ENCODE data around the gene GLYATL3. TPM values are rescaled to one million over a fixed set of nuclear protein-coding genes. Genes with fewer than 3 reads are reported as not detected.

The GLYATL3 gene
- total and polyA plus RNA-seq, 4 experiments from 2014 or later, result not detected

DNA sequence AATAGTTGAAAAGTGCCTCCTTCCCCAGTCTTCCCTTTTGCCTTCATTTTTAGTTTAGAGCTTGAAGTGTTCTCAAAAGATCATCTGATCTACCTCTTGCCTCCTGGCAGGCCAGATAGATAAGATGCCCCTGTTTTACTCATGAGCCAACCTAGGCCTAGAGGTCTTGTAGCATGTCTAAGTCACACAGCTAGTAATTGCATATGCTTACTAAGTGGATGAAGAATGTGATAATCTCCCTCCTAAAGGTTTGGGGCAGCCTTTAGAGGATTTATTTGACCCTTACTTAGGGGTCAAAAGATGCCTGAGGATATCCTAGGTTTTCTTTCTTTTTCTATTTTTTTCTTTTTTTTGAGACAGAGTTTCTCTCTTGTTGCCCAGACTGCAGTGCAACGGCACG lies 52.9 kb downstream of the GLYATL3 start:
- intact Hi-C loops (cut with micrococcal nuclease), result no loop called here
- Histone ChIP-seq H3K9me3 (ENCODE audit: control insufficient read depth in 1 of 2, low read length in 2 of 2) (no peaks in the 10 kb centered on the region), H3K4me3 (ENCODE audit: low read length in 2 of 2) (no peak overlapping the region), H3K36me3 (ENCODE audit: insufficient read depth, low read length) (no peaks in the 10 kb centered on the region), H3K27me3 (ENCODE audit: insufficient read depth, low read length) (no peaks in the 10 kb centered on the region), H3K4me1 (ENCODE audit: insufficient read depth, low read length) (peaks cover 17% of the 10 kb centered on the region), H3K27ac (ENCODE audit: low read depth, low read length) (no peak overlapping the region)
- Mint-ChIP-seq H3K27ac (no peak overlapping the region), H3K4me1 (peaks cover 9 to 18% (median 15%) of the 10 kb centered on the region in 4 donors), H3K9me3 (peaks cover 0 to 2% (median 0%) of the 10 kb centered on the region in 8 donors), H3K27me3 (peaks cover 7 to 26% of the 10 kb centered on the region in 2 donors), H3K4me3 (peak overlapping the region in 4 of 8 donors; percentile 17 to 62 (median 36)), H3K36me3 (no peaks in the 10 kb centered on the region)
- ChIA-PET POLR2A (ENCODE audit: partially characterized antibody) (no interaction called here), CTCF (ENCODE audit: partially characterized antibody) (interaction anchor here (1.6 kb wide), 1 partner anchor 9 kb away, joined by 4 read pairs; no protein-coding TSS in a partner anchor)
- no peak for DNase-seq

DNA sequence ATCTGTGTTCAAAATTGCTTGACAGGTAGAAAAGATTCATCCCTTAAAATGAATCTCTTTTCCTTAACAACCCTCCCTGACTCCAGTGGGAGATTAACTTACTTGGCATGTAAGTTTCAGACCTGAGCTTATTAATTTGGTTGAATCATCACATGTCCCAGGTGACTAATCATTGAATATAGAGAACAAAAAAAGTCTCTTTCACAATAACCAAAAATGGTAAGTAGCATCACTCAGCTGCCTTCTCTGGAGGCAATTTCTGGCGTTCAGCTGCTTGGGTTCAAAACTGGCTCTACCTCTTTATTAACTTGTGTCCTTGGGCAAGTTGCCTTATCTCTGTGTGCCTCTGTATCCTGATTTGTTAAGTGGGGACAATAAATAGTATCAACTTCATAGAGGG lies 53.7 kb downstream of the GLYATL3 start:
- H3K4me3 ChIP-seq (ENCODE audit: low read length in 2 of 2), result no peak overlapping the region
- no peaks in the 10 kb centered on the region for H3K9me3 ChIP-seq (ENCODE audit: control insufficient read depth in 1 of 2, low read length in 2 of 2)
- H3K27ac Mint-ChIP-seq, result no peak overlapping the region
- H3K4me1 Mint-ChIP-seq, result peaks cover 9 to 18% (median 15%) of the 10 kb centered on the region in 4 donors
- H3K36me3 Mint-ChIP-seq, result no peaks in the 10 kb centered on the region
- no peaks in the 10 kb centered on the region for H3K36me3 ChIP-seq (ENCODE audit: insufficient read depth, low read length)
- H3K27me3 Mint-ChIP-seq, result peaks cover 9 to 26% of the 10 kb centered on the region in 2 donors
- peaks cover 17% of the 10 kb centered on the region for H3K4me1 ChIP-seq (ENCODE audit: insufficient read depth, low read length)
- ChIA-PET POLR2A (ENCODE audit: partially characterized antibody) (no interaction called here), CTCF (ENCODE audit: partially characterized antibody) (no interaction called here)
- H3K9me3 Mint-ChIP-seq, result peaks cover 0 to 2% (median 0%) of the 10 kb centered on the region in 8 donors
- no peak overlapping the region for H3K4me3 Mint-ChIP-seq
- H3K27ac ChIP-seq (ENCODE audit: low read depth, low read length), result no peak overlapping the region
- no peaks in the 10 kb centered on the region for H3K27me3 ChIP-seq (ENCODE audit: insufficient read depth, low read length)
- DNase-seq, result no peak
- intact Hi-C loops (cut with micrococcal nuclease), result no loop called here

DNA sequence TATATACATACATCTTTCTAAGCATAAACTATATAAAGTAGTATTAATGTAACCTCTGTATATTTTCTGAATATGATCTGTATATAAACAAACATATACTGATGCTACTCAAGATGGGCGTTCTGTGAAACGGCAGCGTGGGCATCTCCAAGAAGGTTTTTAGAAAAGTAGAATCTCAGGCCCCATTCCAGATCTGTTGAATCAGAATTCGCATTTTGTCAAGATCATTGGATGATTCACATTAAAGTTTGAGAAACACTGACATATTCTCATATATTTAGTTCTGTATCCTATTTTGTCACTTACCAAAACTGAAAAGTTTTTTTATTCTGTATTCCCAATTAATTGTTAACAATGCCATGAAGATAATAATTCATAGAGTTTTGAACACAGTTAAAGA lies 56.2 kb downstream of the GLYATL3 start:
- Histone ChIP-seq H3K27ac (ENCODE audit: low read depth, low read length) (no peak overlapping the region), H3K4me3 (ENCODE audit: low read length in 2 of 2) (no peak overlapping the region), H3K4me1 (ENCODE audit: insufficient read depth, low read length) (peaks cover 9% of the 10 kb centered on the region), H3K36me3 (ENCODE audit: insufficient read depth, low read length) (no peaks in the 10 kb centered on the region), H3K9me3 (ENCODE audit: control insufficient read depth in 1 of 2, low read length in 2 of 2) (no peaks in the 10 kb centered on the region), H3K27me3 (ENCODE audit: insufficient read depth, low read length) (no peaks in the 10 kb centered on the region)
- no peaks in the 10 kb centered on the region for H3K9me3 Mint-ChIP-seq
- H3K36me3 Mint-ChIP-seq, result no peaks in the 10 kb centered on the region
- ChIA-PET POLR2A (ENCODE audit: partially characterized antibody) (no interaction called here), CTCF (ENCODE audit: partially characterized antibody) (no interaction called here)
- H3K4me3 Mint-ChIP-seq, result no peak overlapping the region
- peaks cover 3 to 15% of the 10 kb centered on the region in 2 donors for H3K27me3 Mint-ChIP-seq
- no peak for DNase-seq
- intact Hi-C loops (cut with micrococcal nuclease), result no loop called here
- peaks cover 6 to 10% (median 9%) of the 10 kb centered on the region in 4 donors for H3K4me1 Mint-ChIP-seq
- H3K27ac Mint-ChIP-seq, result no peak overlapping the region

DNA sequence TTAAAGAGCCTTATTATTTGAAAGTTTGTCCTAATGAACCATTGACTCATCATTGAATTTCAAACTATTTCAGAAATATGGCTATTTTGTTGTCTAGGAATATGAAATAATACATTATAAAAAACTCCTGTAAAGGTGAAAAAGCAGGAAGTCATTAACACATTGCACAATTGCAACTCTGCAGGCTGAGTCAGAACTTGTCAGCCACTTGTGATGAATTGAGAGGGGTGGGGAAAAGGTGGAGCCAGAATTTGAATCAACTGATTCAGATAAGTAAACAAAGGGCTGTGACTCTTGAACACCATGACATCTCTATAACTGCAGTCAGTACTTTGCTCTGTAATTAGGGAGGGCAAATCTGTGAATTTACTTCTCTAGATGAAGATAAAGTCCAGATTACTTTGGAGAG lies 56.7 kb downstream of the GLYATL3 start:
- DNase-seq, result no peak
- Mint-ChIP-seq H3K27ac (no peak overlapping the region), H3K4me3 (no peak overlapping the region), H3K4me1 (peaks cover 5 to 6% (median 5%) of the 10 kb centered on the region in 4 donors), H3K36me3 (no peaks in the 10 kb centered on the region), H3K27me3 (peaks cover 3 to 14% of the 10 kb centered on the region in 2 donors), H3K9me3 (no peaks in the 10 kb centered on the region)
- Histone ChIP-seq H3K27ac (ENCODE audit: low read depth, low read length) (no peak overlapping the region), H3K27me3 (ENCODE audit: insufficient read depth, low read length) (no peaks in the 10 kb centered on the region), H3K4me3 (ENCODE audit: low read length in 2 of 2) (no peak overlapping the region), H3K4me1 (ENCODE audit: insufficient read depth, low read length) (peaks cover 4% of the 10 kb centered on the region), H3K9me3 (ENCODE audit: control insufficient read depth in 1 of 2, low read length in 2 of 2) (no peaks in the 10 kb centered on the region), H3K36me3 (ENCODE audit: insufficient read depth, low read length) (no peaks in the 10 kb centered on the region)
- ChIA-PET CTCF (ENCODE audit: partially characterized antibody) (no interaction called here), POLR2A (ENCODE audit: partially characterized antibody) (no interaction called here)
- intact Hi-C loops (cut with micrococcal nuclease), result no loop called here

DNA sequence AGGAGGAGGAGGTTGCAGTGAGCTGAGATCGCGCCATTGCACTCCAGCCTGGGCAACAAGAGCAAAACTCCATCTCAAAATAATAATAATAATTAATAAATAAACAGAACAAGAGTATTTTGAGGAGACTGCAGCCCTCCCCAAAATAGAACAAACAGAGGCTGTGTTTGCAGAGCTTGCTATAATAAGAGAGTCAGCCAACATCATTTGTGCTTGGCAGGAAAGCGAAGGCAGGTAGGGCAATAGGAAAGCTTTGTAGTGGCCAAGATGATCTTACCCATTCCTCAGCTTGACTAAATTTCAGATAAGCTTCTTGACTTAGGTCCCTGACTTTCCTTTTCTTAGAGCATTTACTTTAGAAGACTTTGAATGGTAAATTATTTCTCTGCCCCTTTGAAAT lies 57.5 kb downstream of the GLYATL3 start:
- no peak for DNase-seq
- no peak overlapping the region for H3K27ac ChIP-seq (ENCODE audit: low read depth, low read length)
- CTCF ChIA-PET (ENCODE audit: partially characterized antibody), result interaction anchor here (0.9 to 1.0 kb wide), 2 partner anchors 13 to 25 kb away, joined by 3 to 5 read pairs; no protein-coding TSS in a partner anchor
- peaks cover 3 to 9% of the 10 kb centered on the region in 2 donors for H3K27me3 Mint-ChIP-seq
- no peaks in the 10 kb centered on the region for H3K36me3 ChIP-seq (ENCODE audit: insufficient read depth, low read length)
- H3K4me1 ChIP-seq (ENCODE audit: insufficient read depth, low read length), result no peaks in the 10 kb centered on the region
- intact Hi-C loops (cut with micrococcal nuclease), result no loop called here
- H3K9me3 Mint-ChIP-seq, result no peaks in the 10 kb centered on the region
- no peaks in the 10 kb centered on the region for H3K27me3 ChIP-seq (ENCODE audit: insufficient read depth, low read length)
- POLR2A ChIA-PET (ENCODE audit: partially characterized antibody), result no interaction called here
- no peak overlapping the region for H3K4me3 Mint-ChIP-seq
- H3K36me3 Mint-ChIP-seq, result no peaks in the 10 kb centered on the region
- H3K9me3 ChIP-seq (ENCODE audit: control insufficient read depth in 1 of 2, low read length in 2 of 2), result no peaks in the 10 kb centered on the region
- no peaks in the 10 kb centered on the region for H3K4me1 Mint-ChIP-seq
- H3K4me3 ChIP-seq (ENCODE audit: low read length in 2 of 2), result no peak overlapping the region
- no peak overlapping the region for H3K27ac Mint-ChIP-seq

DNA sequence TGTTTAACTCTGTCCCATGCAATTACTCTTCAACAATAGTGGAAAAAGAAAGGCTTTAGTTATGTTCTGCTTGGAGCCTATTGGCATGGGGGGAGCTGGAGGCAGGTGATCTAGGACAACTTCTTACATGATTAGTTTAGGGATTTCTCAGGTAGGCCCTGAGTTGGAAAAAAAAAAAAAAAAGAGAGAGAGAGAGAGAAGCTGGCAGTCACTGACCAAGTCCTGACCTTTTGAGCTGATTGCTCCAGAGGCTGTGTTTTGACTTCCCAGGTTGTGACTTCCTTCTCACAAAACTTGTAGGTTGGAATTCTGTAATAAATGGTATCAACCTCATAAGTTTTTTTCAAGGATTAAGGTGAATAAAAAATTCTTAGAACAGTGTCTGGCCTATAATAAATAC lies 58.5 kb downstream of the GLYATL3 start:
- Histone ChIP-seq H3K4me1 (ENCODE audit: insufficient read depth, low read length) (no peaks in the 10 kb centered on the region), H3K9me3 (ENCODE audit: control insufficient read depth in 1 of 2, low read length in 2 of 2) (no peaks in the 10 kb centered on the region), H3K27ac (ENCODE audit: low read depth, low read length) (no peak overlapping the region), H3K36me3 (ENCODE audit: insufficient read depth, low read length) (no peaks in the 10 kb centered on the region), H3K27me3 (ENCODE audit: insufficient read depth, low read length) (no peaks in the 10 kb centered on the region), H3K4me3 (ENCODE audit: low read length in 2 of 2) (no peak overlapping the region)
- POLR2A ChIA-PET (ENCODE audit: partially characterized antibody), result no interaction called here
- no peak overlapping the region for H3K4me3 Mint-ChIP-seq
- H3K9me3 Mint-ChIP-seq, result no peaks in the 10 kb centered on the region
- H3K4me1 Mint-ChIP-seq, result no peaks in the 10 kb centered on the region
- H3K36me3 Mint-ChIP-seq, result no peaks in the 10 kb centered on the region
- CTCF ChIA-PET (ENCODE audit: partially characterized antibody), result interaction anchor here (1.0 kb wide), 1 partner anchor 26 kb away, joined by 3 read pairs; no protein-coding TSS in a partner anchor
- H3K27me3 Mint-ChIP-seq, result peaks cover 3 to 7% of the 10 kb centered on the region in 2 donors
- no peak overlapping the region for H3K27ac Mint-ChIP-seq
- no peak for DNase-seq
- intact Hi-C loops (cut with micrococcal nuclease), result no loop called here

DNA sequence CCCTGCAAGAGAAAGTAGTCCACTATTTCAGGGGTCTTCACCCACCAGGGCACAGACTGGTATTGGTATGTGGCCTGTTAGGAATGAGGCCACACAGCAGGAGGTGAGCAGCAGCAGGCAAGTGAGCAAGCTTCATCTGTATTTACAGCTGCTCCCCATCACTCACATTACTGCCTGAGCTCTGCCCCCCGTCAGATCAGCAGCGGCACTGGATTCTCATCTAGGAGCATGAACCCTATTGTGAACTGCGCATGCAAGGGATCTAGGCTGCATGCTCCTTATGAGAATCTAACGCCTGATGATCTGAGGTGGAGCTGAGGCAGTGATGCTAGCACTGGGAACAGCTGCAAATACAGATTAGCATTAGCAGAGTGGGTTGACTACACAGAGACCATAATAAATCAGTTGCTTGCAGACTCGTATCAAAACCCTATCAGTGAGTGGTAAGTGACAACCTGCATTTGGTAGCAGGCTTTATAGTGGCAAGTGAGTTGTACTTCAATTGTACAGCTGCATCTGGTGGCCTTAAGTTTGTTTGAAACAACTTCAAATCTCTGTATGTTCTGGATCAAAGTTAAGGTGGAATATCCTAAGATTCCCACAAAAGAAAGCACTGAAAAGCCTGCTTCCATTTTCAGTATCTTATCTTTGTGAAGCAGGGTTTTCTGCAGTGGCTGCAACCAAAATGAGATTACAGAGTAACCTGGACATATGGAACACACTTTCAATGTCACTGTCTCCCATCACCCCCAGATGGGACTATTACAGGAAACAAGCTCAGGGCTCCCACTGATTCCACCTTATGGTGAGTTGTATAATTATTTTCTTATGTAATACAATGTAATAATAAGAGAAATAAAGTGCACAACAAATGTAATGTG lies 63.5 kb downstream of the GLYATL3 start:
- Mint-ChIP-seq H3K9me3 (peaks cover 0 to 2% (median 0%) of the 10 kb centered on the region in 8 donors), H3K27ac (no peak overlapping the region), H3K36me3 (no peaks in the 10 kb centered on the region), H3K4me1 (no peaks in the 10 kb centered on the region), H3K4me3 (no peak overlapping the region), H3K27me3 (peaks cover 0 to 6% of the 10 kb centered on the region in 2 donors)
- POLR2A ChIA-PET (ENCODE audit: partially characterized antibody), result no interaction called here
- H3K36me3 ChIP-seq (ENCODE audit: insufficient read depth, low read length), result no peaks in the 10 kb centered on the region
- no peak overlapping the region for H3K27ac ChIP-seq (ENCODE audit: low read depth, low read length)
- H3K4me3 ChIP-seq (ENCODE audit: low read length in 2 of 2), result no peak overlapping the region
- H3K9me3 ChIP-seq (ENCODE audit: control insufficient read depth in 1 of 2, low read length in 2 of 2), result no peaks in the 10 kb centered on the region
- no peaks in the 10 kb centered on the region for H3K27me3 ChIP-seq (ENCODE audit: insufficient read depth, low read length)
- DNase-seq, result no peak
- intact Hi-C loops (cut with micrococcal nuclease), result no loop called here
- no peaks in the 10 kb centered on the region for H3K4me1 ChIP-seq (ENCODE audit: insufficient read depth, low read length)
- CTCF ChIA-PET (ENCODE audit: partially characterized antibody), result no interaction called here
